ENCODE data around the gene HEPHL1.

DNA sequence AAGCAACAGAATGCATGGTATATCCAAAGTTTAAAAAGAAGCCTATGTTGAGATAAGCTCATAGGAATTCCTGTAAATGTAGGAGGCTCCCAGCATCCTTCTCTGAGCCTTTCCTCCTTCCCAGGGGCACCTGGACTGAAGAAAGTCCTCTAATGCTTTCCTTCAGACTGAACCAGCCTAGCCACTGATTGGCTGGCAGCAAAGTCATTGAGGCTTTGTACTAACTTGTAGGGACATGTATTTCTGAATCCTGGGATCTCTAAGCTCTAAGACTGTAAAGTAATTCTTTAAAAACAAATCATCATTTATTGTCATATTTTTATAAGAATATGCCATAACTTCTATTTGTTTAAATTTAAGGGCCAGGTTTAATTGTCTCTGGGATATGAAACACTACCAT lies 83.6 kb downstream of the HEPHL1 start:
- TF ChIP-seq, protein P1, sequence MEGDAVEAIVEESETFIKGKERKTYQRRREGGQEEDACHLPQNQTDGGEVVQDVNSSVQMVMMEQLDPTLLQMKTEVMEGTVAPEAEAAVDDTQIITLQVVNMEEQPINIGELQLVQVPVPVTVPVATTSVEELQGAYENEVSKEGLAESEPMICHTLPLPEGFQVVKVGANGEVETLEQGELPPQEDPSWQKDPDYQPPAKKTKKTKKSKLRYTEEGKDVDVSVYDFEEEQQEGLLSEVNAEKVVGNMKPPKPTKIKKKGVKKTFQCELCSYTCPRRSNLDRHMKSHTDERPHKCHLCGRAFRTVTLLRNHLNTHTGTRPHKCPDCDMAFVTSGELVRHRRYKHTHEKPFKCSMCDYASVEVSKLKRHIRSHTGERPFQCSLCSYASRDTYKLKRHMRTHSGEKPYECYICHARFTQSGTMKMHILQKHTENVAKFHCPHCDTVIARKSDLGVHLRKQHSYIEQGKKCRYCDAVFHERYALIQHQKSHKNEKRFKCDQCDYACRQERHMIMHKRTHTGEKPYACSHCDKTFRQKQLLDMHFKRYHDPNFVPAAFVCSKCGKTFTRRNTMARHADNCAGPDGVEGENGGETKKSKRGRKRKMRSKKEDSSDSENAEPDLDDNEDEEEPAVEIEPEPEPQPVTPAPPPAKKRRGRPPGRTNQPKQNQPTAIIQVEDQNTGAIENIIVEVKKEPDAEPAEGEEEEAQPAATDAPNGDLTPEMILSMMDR (IDR thresholded peaks at IDR 0.05) = no peak
- TF ChIP-seq EZH2 (IDR thresholded peaks at IDR 0.05; ENCODE audit: borderline replicate concordance, insufficient read depth, low read depth, low read length, poor library complexity, severe bottlenecking) = no peak

Measured in B cell (primary cell).